GM18867 (cell line): ENCODE data around the gene ECHS1.
"Not testable (repeated sequence)": the region's sequence is repeated elsewhere in the genome, so short reads cannot be mapped to it uniquely, and the experiment has no call there.

ENCODE experiments used
- ATAC-seq: cut with Tn5 transposase; IDR thresholded peaks from one replicate; pipeline ENCODE4 v1.9.1; 2021; ENCODE audit warnings: mild to moderate bottlenecking, moderate library complexity; ENCODE audit not compliant: unreplicated experiment

The ECHS1 gene

GRCh38 chr10:133326745-133327650 is 46.2 kb downstream of the ECHS1 start:
- no peak for ATAC-seq

GRCh38 chr10:133326223-133326551 is 47.0 kb downstream of the ECHS1 start:
- no peak for ATAC-seq

GRCh38 chr10:133325440-133326222 is 47.5 kb downstream of the ECHS1 start:
- no peak for ATAC-seq

DNA sequence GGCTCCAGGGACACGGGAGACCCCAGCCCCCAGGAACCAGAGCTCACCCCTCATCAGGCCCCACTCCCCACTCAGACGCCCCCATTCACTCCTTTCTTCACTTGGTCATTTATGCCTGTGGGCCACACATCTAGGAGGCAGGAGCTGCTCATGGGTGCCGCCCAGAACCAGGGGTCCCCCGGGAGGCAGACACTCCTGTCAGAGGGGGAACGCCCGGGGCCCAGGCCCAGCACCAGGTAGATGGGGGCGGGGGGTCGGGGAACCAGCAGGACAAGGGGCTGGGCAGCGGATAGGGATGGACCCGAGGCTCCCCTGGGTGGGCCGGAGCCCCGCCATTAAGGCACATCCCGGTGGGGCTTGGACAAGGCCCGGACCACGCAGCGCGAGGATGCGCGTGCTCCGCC is 48.3 kb downstream of the ECHS1 start:
- ATAC-seq, result no peak

DNA sequence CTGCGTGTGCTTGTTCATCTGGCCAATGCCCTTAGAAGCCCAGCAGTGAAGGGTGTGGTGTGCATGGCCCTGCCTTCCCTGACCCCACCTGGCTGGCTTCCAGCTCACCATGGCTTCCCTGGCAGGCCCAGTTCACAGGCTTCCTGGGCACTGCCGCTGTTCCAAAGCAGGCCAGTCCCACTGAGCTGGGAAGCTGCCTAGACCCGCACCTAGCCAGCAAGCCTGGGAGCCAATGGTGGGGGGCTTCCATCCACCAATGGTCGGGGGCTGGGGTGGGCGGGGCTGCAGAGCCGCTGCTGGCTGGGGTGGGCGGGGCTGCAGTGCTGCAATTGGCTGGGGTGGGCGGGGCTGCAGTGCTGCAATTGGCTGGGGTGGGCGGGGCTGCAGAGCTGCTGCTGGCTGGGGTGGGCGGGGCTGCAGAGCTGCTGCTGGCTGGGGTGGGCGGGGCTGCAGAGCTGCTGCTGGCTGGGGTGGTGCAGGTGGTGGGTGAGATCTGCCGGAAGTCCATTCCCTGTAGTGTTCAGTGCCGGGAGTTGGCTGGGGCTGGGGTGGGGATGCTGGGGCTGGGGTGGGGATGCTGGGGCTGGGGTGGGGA is 48.9 kb downstream of the ECHS1 start:
- no peak for ATAC-seq

- ATAC-seq, result not testable (repeated sequence)
These were observed 51.0 kb downstream of the ECHS1 start for GRCh38 chr10:133322064-133322709.

- not testable (repeated sequence) for ATAC-seq
These were observed 52.2 kb downstream of the ECHS1 start for GRCh38 chr10:133320852-133321422.

- peak; percentile 82 for ATAC-seq
These were observed 54.5 kb downstream of the ECHS1 start for GRCh38 chr10:133318494-133319127.

GRCh38 chr10:133316732-133317131 is 56.4 kb downstream of the ECHS1 start:
- ATAC-seq, result no peak

DNA sequence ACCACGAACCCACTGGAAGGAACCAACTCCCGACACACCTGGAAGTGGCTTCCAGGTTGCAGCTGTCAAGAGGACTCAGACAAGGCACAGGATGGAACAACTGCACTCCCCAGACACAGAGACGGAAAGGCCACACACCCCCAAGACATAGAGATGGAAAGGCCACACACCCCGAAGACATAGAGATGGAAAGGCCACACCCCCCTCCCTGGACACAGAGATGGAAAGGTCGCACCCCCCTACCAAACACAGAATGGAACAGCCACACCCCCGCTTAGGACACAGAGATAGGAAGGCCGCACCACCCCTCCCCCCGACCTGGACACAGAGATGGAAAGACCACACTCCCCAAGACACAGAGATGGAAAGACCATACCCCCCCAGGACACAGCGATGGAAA is 56.9 kb downstream of the ECHS1 start:
- ATAC-seq, result no peak

- ATAC-seq, result no peak
These were observed 57.3 kb downstream of the ECHS1 start for GRCh38 chr10:133315847-133316246.

DNA sequence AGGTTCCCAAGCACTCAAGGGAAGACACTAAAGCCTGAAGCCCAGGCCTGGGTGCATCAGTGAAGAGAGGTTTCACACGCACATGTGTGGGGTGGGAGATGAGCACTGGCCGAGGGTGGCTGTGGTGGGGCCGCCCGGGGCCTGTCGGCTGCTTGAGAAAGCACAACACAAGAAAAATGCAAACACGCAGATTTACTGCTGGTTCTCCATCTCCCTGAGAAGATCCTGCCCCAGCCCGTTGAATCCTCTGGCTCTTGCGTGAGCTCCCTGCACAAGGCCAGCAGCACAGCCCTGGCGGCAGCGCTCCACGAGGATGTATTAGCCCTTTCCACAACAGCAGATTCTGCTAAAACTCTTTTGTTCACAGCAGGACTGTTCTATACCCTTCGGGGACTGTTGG is 58.2 kb downstream of the ECHS1 start:
- ATAC-seq, result no peak

- ATAC-seq, result no peak
These were observed 60.0 kb downstream of the ECHS1 start for GRCh38 chr10:133313192-133313591.

- ATAC-seq, result no peak
These were observed 60.4 kb downstream of the ECHS1 start for GRCh38 chr10:133312769-133313145.
